HepG2 (cell line): ENCODE results near the gene ZNF25. TPM values are rescaled to one million over a fixed set of nuclear protein-coding genes. Genes with fewer than 3 reads are reported as not detected.

ENCODE experiments used
- ATAC-seq: fragments of 200-7000 bp; cut with Tn5 transposase; 3 replicates; pipeline ENCODE4 v1.9.1; 2020; ENCODE audit warnings: mild to moderate bottlenecking, moderate library complexity
- BruUV-seq: library from RNA; stranded (reverse); fragments of 400-500 nt; replicated peaks from 2 replicates; lab custom pipeline; 2021; lab: Mats Ljungman, UMichigan
- CTCF ChIA-PET: fragments of 300-600 bp; formaldehyde crosslinking; extraction: SDS; loops from one replicate; lab custom pipeline; 2021; ENCODE audit warnings: low total read pairs, inconsistent platforms, low intra/inter-chr PET ratio; lab: Yijun Ruan, JAX
- POLR2A ChIA-PET: fragments of 350-600 bp; sonication (Branson Sonifier 250); formaldehyde crosslinking; loops from one replicate; lab custom pipeline; 2020; ENCODE audit warnings: antibody characterized with exemption, inconsistent platforms; lab: Yijun Ruan, JAX
- DNase-seq: peaks from one replicate; pipeline ENCODE4 v3.0.0-alpha.2; 2015; ENCODE audit warnings: low spot score
- FAIRE-seq: peaks from 3 replicates; lab custom pipeline; 2011; peaks lifted over from hg19 to GRCh38; lab: Jason Lieb, UNC
- H2AFZ ChIP-seq: one replicate; pipeline ENCODE4 v1.6.1; 2011; ENCODE audit warnings: low read length, inconsistent platforms
- H3K27ac ChIP-seq: fragments of 300-600 bp; 3 replicates; pipeline ENCODE4 v1.8.0; 2011; ENCODE audit warnings: mixed run types, mild to moderate bottlenecking, mixed read lengths, low read length, inconsistent platforms; ENCODE audit not compliant: insufficient read depth; ENCODE audit errors: extremely low read length
- H3K27me3 ChIP-seq, 2 experiments: fragments of 200-600 bp in 1 of 2; 2 replicates in 1 of 2; 3 replicates in 1 of 2; pipeline versions ENCODE4 v1.6.0 to v1.8.0; 2011; ENCODE audit warnings: low read length in 2 of 2, mild to moderate bottlenecking in 2 of 2, moderate library complexity in 2 of 2, inconsistent platforms in 1 of 2; ENCODE audit not compliant: insufficient read depth in 2 of 2, control insufficient read depth in 1 of 2
- H3K36me3 ChIP-seq, 2 experiments: fragments of 200-600 bp in 1 of 2; replicated peaks in 1 of 2; 2 replicates in 1 of 2; 3 replicates in 1 of 2; pipeline versions ENCODE4 v1.5.1 to v1.8.0; 2011; ENCODE audit warnings: low read length in 2 of 2, inconsistent platforms in 1 of 2; ENCODE audit not compliant: insufficient read depth in 2 of 2, control insufficient read depth in 1 of 2
- H3K4me1 ChIP-seq: 2 replicates; pipeline ENCODE4 v1.5.1; 2012; ENCODE audit warnings: low read length, inconsistent platforms; ENCODE audit not compliant: insufficient read depth
- H3K4me2 ChIP-seq: 2 replicates; pipeline ENCODE4 v1.6.0; 2011; ENCODE audit warnings: low read depth, low read length, inconsistent platforms
- H3K4me3 ChIP-seq, 3 experiments: fragments of 200-600 bp in 1 of 3; sonication (generic), shearing (Covaris generic) in 1 of 3; replicated peaks in 1 of 3; 2 replicates each; pipeline ENCODE4 v1.5.1; 2011 to 2016; ENCODE audit warnings: low read length in 3 of 3, inconsistent platforms in 2 of 3, low read depth in 2 of 3, mild to moderate bottlenecking in 2 of 3, control low read depth in 1 of 3, mixed read lengths in 1 of 3; ENCODE audit not compliant: insufficient read depth in 1 of 3
- H3K79me2 ChIP-seq: one replicate; pipeline ENCODE4 v1.6.1; 2011; ENCODE audit warnings: low read length, inconsistent platforms; ENCODE audit not compliant: insufficient read depth
- H3K9ac ChIP-seq: 2 replicates; pipeline ENCODE4 v1.6.0; 2011; ENCODE audit warnings: mild to moderate bottlenecking, low read depth, low read length, inconsistent platforms; ENCODE audit not compliant: insufficient read depth
- H3K9me3 ChIP-seq: 2 replicates; pipeline ENCODE4 v1.5.1; 2012; ENCODE audit warnings: mild to moderate bottlenecking, low read length
- H4K20me1 ChIP-seq: 2 replicates; pipeline ENCODE4 v1.6.0; 2011; ENCODE audit warnings: inconsistent platforms, mild to moderate bottlenecking, low read length, moderate library complexity; ENCODE audit not compliant: insufficient read depth
- AHR ChIP-seq: IDR thresholded peaks from 2 replicates; pipeline ENCODE4 v1.6.1; 2018; ENCODE audit warnings: missing genetic modification reagents, missing compliant biosample characterization
- ARNT ChIP-seq: fragments of 450-650 bp; IDR thresholded peaks from 2 replicates; pipeline ENCODE4 v1.6.1; 2017
- KLF11 ChIP-seq: IDR thresholded peaks from 2 replicates; pipeline ENCODE4 v1.6.1; 2016; ENCODE audit warnings: missing compliant biosample characterization
- MAFF ChIP-seq: IDR thresholded peaks from 2 replicates; pipeline ENCODE4 v1.6.1; 2011; ENCODE audit warnings: low read depth, low read length, improper control_type of control experiment
- MAFK ChIP-seq, 2 experiments: IDR thresholded peaks in 1 of 2; conservative IDR thresholded peaks in 1 of 2; 2 replicates each; pipeline ENCODE4 v1.6.1; 2011; ENCODE audit warnings: improper control_type of control experiment in 2 of 2, low read length in 2 of 2
- ZNF510 ChIP-seq: sonication (generic); formaldehyde crosslinking; IDR thresholded peaks from 2 replicates; pipeline ENCODE4 v1.4.0; 2020; ENCODE audit warnings: low read depth, mild to moderate bottlenecking, missing genetic modification reagents
- ZNF562 ChIP-seq: sonication (generic); formaldehyde crosslinking; IDR thresholded peaks from 2 replicates; pipeline ENCODE4 v1.8.0; 2022; ENCODE audit warnings: missing genetic modification reagents, borderline replicate concordance
- ZNF672 ChIP-seq: sonication (generic); formaldehyde crosslinking; IDR thresholded peaks from 2 replicates; pipeline ENCODE4 v1.8.1; 2022; ENCODE audit warnings: missing genetic modification reagents
- WGBS: methylation state at CpG from one replicate; pipeline ENCODE4 v1.1.6; 2017; ENCODE audit warnings: low lambda C conversion rate; 5-methylcytosine and 5-hydroxymethylcytosine counted together
- in situ Hi-C: cut with HindIII; loops from 2 replicates; pipeline ENCODE4 v1.10.0; 2017; ENCODE audit warnings: low pct_unique_long_range_greater_than_20kb; ENCODE audit not compliant: extremely low pct_ligation_motif_present
- intact Hi-C: fragments of 100-400 bp; cut with micrococcal nuclease; formaldehyde crosslinking; loops from one replicate; pipeline ENCODE4 v1.10.0; 2022; ENCODE audit not compliant: unreplicated experiment
- polyA plus RNA-seq, 8 experiments: library from polyadenylated mRNA; depleted of rRNA in 3 of 8; stranded (reverse) in 7 of 8; unstranded in 1 of 8; fragments of >200 nt; fragmentation: Illumina TruSeq in 4 of 8; extraction: Trizol in 4 of 8; gene quantifications; 2 replicates each; pipeline versions ENCODE4 v1.2.1 to v1.2.3, GENCODE V29; 2011 to 2016; ENCODE audit warnings: low read depth in 4 of 8, missing spikeins in 1 of 8, mixed read lengths in 1 of 8; ENCODE audit not compliant: insufficient read depth in 1 of 8
- total RNA-seq, 5 experiments: library from RNA; depleted of rRNA; stranded (reverse); fragments of >200 nt; fragmentation: Illumina TruSeq; extraction: Trizol; gene quantifications; 2 replicates each; pipeline ENCODE4 v1.2.3, GENCODE V29; 2016; ENCODE audit warnings: low read depth in 1 of 5
- TF ChIP-seq, protein P1 (sequence below): sonication (generic); formaldehyde crosslinking; IDR thresholded peaks from 2 replicates; pipeline ENCODE4 v1.4.0; 2020; ENCODE audit warnings: missing genetic modification reagents, borderline replicate concordance

The ZNF25 gene
- total and polyA plus RNA-seq, 2 of the 13 experiments (the other 11 are each of a cell fraction or from before 2014, with no cell fraction given): 1.4 to 1.5 TPM

DNA sequence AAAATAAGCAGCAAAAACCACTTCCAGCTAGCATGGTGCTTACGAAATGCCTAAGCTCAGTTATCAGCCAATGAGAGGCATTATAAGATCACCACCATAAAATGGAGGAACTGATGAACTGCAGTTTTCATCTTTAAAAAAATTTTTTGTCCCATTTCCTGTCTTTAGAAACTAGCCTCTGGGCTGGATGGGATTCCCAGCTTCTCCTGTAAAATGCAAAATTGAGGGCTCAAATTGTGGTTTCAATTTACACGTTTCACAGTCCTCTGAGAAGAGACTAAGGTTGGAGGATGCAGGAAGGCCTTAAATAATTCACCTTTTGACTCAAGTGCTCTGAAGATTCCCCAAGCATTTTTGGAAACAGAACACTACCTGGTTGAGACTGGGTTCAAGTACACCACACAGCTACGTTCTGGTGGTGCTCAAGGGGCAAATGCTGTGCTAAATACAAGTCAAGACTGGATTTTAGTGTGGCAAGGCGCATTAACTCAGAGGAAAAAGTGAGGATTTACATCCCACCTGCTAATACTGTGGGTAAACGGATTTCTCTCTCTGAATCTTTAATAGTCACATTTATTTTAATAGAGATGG is 951 bp downstream of the ZNF25 start:
- ChIA-PET CTCF (no interaction called here), POLR2A (interaction anchor here (0.7 to 2.7 kb wide), 3 partner anchors 30 to 116 kb away, joined by 3 to 17 read pairs (median 3); partner anchors contain the start of gene ZNF33A)
- Histone ChIP-seq H3K27ac (peak overlapping the region; percentile 84), H3K4me2 (peak overlapping the region; percentile 94), H3K9me3 (no peaks in the 10 kb centered on the region), H3K4me3 (peak overlapping the region; percentile 66 to 90 (median 80)), H3K4me1 (peaks cover 10% of the 10 kb centered on the region), H3K9ac (peak overlapping the region; percentile 82), H2AFZ (peak overlapping the region; percentile 66), H4K20me1 (no peaks in the 10 kb centered on the region), H3K27me3 (no peaks in the 10 kb centered on the region), H3K79me2 (no peaks in the 10 kb centered on the region), H3K36me3 (no peaks in the 10 kb centered on the region)
- WGBS: 42% methylated on average over 5 of the region's 5 CpGs
- in situ Hi-C loops (no loop called here), intact Hi-C loops (loop anchor here (5.0 to 10.0 kb wide), 3 partner anchors 118 to 1088 kb away; partner anchors contain the start of gene ZNF248)
- ATAC-seq (no peak), DNase-seq (no peak), FAIRE-seq (peak; percentile 4)
- BruUV-seq: TSS peak; percentile 76
- TF ChIP-seq AHR: no peak
- TF ChIP-seq ARNT: no peak
- TF ChIP-seq ZNF510 (CRISPR knock-in tag): no peak
- no peak for TF ChIP-seq ZNF672 (CRISPR knock-in tag)
- no peak for TF ChIP-seq KLF11 (CRISPR knock-in tag)
- TF ChIP-seq ZNF562 (CRISPR knock-in tag): no peak

- ATAC-seq: no peak
- Histone ChIP-seq H3K9ac (no peak overlapping the region), H3K27ac (no peak overlapping the region), H3K9me3 (no peaks in the 10 kb centered on the region), H3K4me3 (no peak overlapping the region), H3K4me2 (no peak overlapping the region), H3K36me3 (no peaks in the 10 kb centered on the region), H3K79me2 (no peaks in the 10 kb centered on the region), H3K4me1 (peaks cover 10% of the 10 kb centered on the region), H4K20me1 (no peaks in the 10 kb centered on the region), H3K27me3 (no peaks in the 10 kb centered on the region), H2AFZ (no peak overlapping the region)
- DNase-seq: no peak
- no TSS peak for BruUV-seq
- intact Hi-C loops: loop anchor here (10.0 kb wide), 1 partner anchor 392 kb away; no protein-coding TSS in a partner anchor
- in situ Hi-C loops: no loop called here
- 98% methylated on average over 1 of the region's 1 CpG for WGBS
- ChIA-PET POLR2A (no interaction called here), CTCF (no interaction called here)
- TF ChIP-seq MAFF (peak; percentile 67), MAFK (conservative IDR thresholded peaks at IDR 0.05 in 1 of 2, IDR thresholded peaks at IDR 0.05 in 1 of 2; ENCODE audit: low read length in 2 of 2) (peak; percentile 32 to 83; a peak in 2 of 4 replicates)
- TF ChIP-seq, protein P1, sequence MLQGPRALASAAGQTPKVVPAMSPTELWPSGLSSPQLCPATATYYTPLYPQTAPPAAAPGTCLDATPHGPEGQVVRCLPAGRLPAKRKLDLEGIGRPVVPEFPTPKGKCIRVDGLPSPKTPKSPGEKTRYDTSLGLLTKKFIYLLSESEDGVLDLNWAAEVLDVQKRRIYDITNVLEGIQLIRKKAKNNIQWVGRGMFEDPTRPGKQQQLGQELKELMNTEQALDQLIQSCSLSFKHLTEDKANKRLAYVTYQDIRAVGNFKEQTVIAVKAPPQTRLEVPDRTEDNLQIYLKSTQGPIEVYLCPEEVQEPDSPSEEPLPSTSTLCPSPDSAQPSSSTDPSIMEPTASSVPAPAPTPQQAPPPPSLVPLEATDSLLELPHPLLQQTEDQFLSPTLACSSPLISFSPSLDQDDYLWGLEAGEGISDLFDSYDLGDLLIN: no peak
- no peak for FAIRE-seq
Measured at GRCh38 chr10:37972396-37972795, 4.1 kb downstream of the ZNF25 start.
